HepG2 (cell line): ENCODE measurements around the gene SERPINA6. TPM values are rescaled to one million over a fixed set of nuclear protein-coding genes. Genes with fewer than 3 reads are reported as not detected.

Experiments
- ASH2L ChIP-seq: fragments of 300-600, 200-600 bp; sonication (generic); IDR thresholded peaks from 2 replicates; pipeline ENCODE4 v1.7.0; 2017; ENCODE audit warnings: low read depth, mild to moderate bottlenecking, moderate library complexity, mixed read lengths, low read length; ENCODE audit not compliant: insufficient read length
- ATF2 ChIP-seq: sonication (generic); formaldehyde crosslinking; IDR thresholded peaks from 2 replicates; pipeline ENCODE4 v1.4.0; 2020; ENCODE audit warnings: missing genetic modification reagents
- CAMTA2 ChIP-seq: sonication (generic); formaldehyde crosslinking; IDR thresholded peaks from 2 replicates; pipeline ENCODE4 v1.4.0; 2020; ENCODE audit warnings: mild to moderate bottlenecking, missing genetic modification reagents, borderline replicate concordance
- CENPT ChIP-seq: sonication (generic); formaldehyde crosslinking; IDR thresholded peaks from 2 replicates; pipeline ENCODE4 v1.8.0; 2022; ENCODE audit warnings: low read depth, mild to moderate bottlenecking, moderate library complexity, missing genetic modification reagents
- NFRKB ChIP-seq: fragments of 450-650 bp; IDR thresholded peaks from 2 replicates; pipeline ENCODE4 v1.6.1; 2017
- PHB2 ChIP-seq: fragments of 450-650 bp; IDR thresholded peaks from 2 replicates; pipeline ENCODE4 v1.6.1; 2018; ENCODE audit not compliant: partially characterized antibody
- SIN3A ChIP-seq: IDR thresholded peaks from 2 replicates; pipeline ENCODE4 v1.6.1; 2011; ENCODE audit warnings: low read depth, mild to moderate bottlenecking, control low read depth, low read length, borderline replicate concordance
- TBX3 ChIP-seq: fragments of 450-650 bp; IDR thresholded peaks from 2 replicates; pipeline ENCODE4 v1.6.1; 2017; ENCODE audit warnings: antibody characterized with exemption, mild to moderate bottlenecking, inconsistent platforms, borderline replicate concordance
- TCF7L2 ChIP-seq: IDR thresholded peaks from 2 replicates; pipeline ENCODE4 v1.6.1; 2011; ENCODE audit warnings: mild to moderate bottlenecking, low read depth, low read length, moderate library complexity
- ZFP82 ChIP-seq: sonication (generic); formaldehyde crosslinking; IDR thresholded peaks from 2 replicates; pipeline ENCODE4 v1.5.1; 2020; ENCODE audit warnings: mild to moderate bottlenecking, missing genetic modification reagents, borderline replicate concordance
- ZNF280D ChIP-seq: sonication (generic); formaldehyde crosslinking; IDR thresholded peaks from 2 replicates; pipeline ENCODE4 v1.5.1; 2020; ENCODE audit warnings: mild to moderate bottlenecking, missing genetic modification reagents
- ZNF335 ChIP-seq: sonication (generic); formaldehyde crosslinking; IDR thresholded peaks from 2 replicates; pipeline ENCODE4 v1.4.0; 2020; ENCODE audit warnings: missing genetic modification reagents
- ZNF503 ChIP-seq: sonication (generic); formaldehyde crosslinking; IDR thresholded peaks from 2 replicates; pipeline ENCODE4 v1.4.0; 2020; ENCODE audit warnings: missing genetic modification reagents
- ZNF605 ChIP-seq: sonication (generic); formaldehyde crosslinking; IDR thresholded peaks from 2 replicates; pipeline ENCODE4 v1.8.0; 2022; ENCODE audit warnings: mild to moderate bottlenecking, missing genetic modification reagents
- ZNF609 ChIP-seq: sonication (generic); formaldehyde crosslinking; IDR thresholded peaks from 2 replicates; pipeline ENCODE4 v1.4.0; 2020; ENCODE audit warnings: mild to moderate bottlenecking, missing genetic modification reagents, borderline replicate concordance
- ZNF724P ChIP-seq: sonication (generic); formaldehyde crosslinking; IDR thresholded peaks from 2 replicates; pipeline ENCODE4 v1.8.0; 2022; ENCODE audit warnings: missing genetic modification reagents, borderline replicate concordance
- ZNF788 ChIP-seq: sonication (generic); formaldehyde crosslinking; IDR thresholded peaks from 2 replicates; pipeline ENCODE4 v1.5.0; 2020; ENCODE audit warnings: mild to moderate bottlenecking, missing genetic modification reagents, borderline replicate concordance
- ZSCAN22 ChIP-seq: sonication (generic); formaldehyde crosslinking; IDR thresholded peaks from 2 replicates; pipeline ENCODE4 v1.4.0; 2020; ENCODE audit warnings: mild to moderate bottlenecking, missing genetic modification reagents
- ZSCAN29 ChIP-seq: sonication (generic); formaldehyde crosslinking; conservative IDR thresholded peaks from 2 replicates; pipeline ENCODE4 v1.4.0; 2020; ENCODE audit warnings: mild to moderate bottlenecking, missing genetic modification reagents
- polyA plus RNA-seq, 8 experiments: library from polyadenylated mRNA; depleted of rRNA in 3 of 8; stranded (reverse) in 7 of 8; unstranded in 1 of 8; fragments of >200 nt; fragmentation: Illumina TruSeq in 4 of 8; extraction: Trizol in 4 of 8; gene quantifications; 2 replicates each; pipeline versions ENCODE4 v1.2.1 to v1.2.3, GENCODE V29; 2011 to 2016; ENCODE audit warnings: low read depth in 4 of 8, missing spikeins in 1 of 8, mixed read lengths in 1 of 8; ENCODE audit not compliant: insufficient read depth in 1 of 8
- total RNA-seq, 5 experiments: library from RNA; depleted of rRNA; stranded (reverse); fragments of >200 nt; fragmentation: Illumina TruSeq; extraction: Trizol; gene quantifications; 2 replicates each; pipeline ENCODE4 v1.2.3, GENCODE V29; 2016; ENCODE audit warnings: low read depth in 1 of 5

SERPINA6 gene
- total and polyA plus RNA-seq, 2 of the 13 experiments (the other 11 are each of a cell fraction or from before 2014, with no cell fraction given) = 260 to 333 TPM

- TF ChIP-seq ATF2 (CRISPR knock-in tag) = peak; percentile 52; the same call in 1 of the 2 replicates
- TF ChIP-seq SIN3A = no peak; the same call in 1 of the 2 replicates
- TF ChIP-seq ZNF280D (CRISPR knock-in tag) = peak; percentile 57; the same call in 1 of the 2 replicates
- TF ChIP-seq ZNF609 = peak; percentile 80; the same call in 1 of the 2 replicates
- peak; percentile 62 for TF ChIP-seq ASH2L
- no peak for TF ChIP-seq CAMTA2 (CRISPR knock-in tag)
- peak; percentile 59 for TF ChIP-seq ZNF503
- TF ChIP-seq TBX3 = no peak
- TF ChIP-seq ZNF605 (CRISPR knock-in tag) = no peak
- TF ChIP-seq ZFP82 (CRISPR knock-in tag) = no peak
- no peak for TF ChIP-seq ZSCAN22
- no peak for TF ChIP-seq CENPT (CRISPR knock-in tag)
- no peak for TF ChIP-seq PHB2
- TF ChIP-seq NFRKB = no peak
- TF ChIP-seq ZSCAN29 = no peak
- peak; percentile 66; the same call in 1 of the 2 replicates for TF ChIP-seq ZNF724P (CRISPR knock-in tag)
- no peak for TF ChIP-seq TCF7L2
- TF ChIP-seq ZNF335 = no peak
- no peak; the same call in 1 of the 2 replicates for TF ChIP-seq ZNF788 (CRISPR knock-in tag)
These were observed 32.2 kb upstream of the SERPINA6 start (continued) for GRCh38 chr14:94355191-94355794.
